Kidney epithelial cell (primary cell): ENCODE measurements around the gene SYT15. TPM values are rescaled to one million over a fixed set of nuclear protein-coding genes. Genes with fewer than 3 reads are reported as not detected.
A peak's percentile ranks its signal among the peaks of the same experiment; 100 is the strongest.

Experiments
- DNase-seq: peaks from one replicate; pipeline ENCODE4 v3.0.0-alpha.2; 2010; ENCODE audit warnings: low read depth
- H3K27me3 ChIP-seq: 2 replicates; pipeline ENCODE4 v1.6.0; 2011; ENCODE audit warnings: low read length; ENCODE audit not compliant: control insufficient read depth, insufficient read depth
- H3K36me3 ChIP-seq: 2 replicates; pipeline ENCODE4 v1.5.1; 2011; ENCODE audit warnings: low read length; ENCODE audit not compliant: control insufficient read depth, insufficient read depth
- H3K4me3 ChIP-seq: 2 replicates; pipeline ENCODE4 v1.5.1; 2011; ENCODE audit warnings: low read depth, mild to moderate bottlenecking, control low read depth, low read length
- CTCF ChIP-seq: IDR thresholded peaks from 2 replicates; pipeline ENCODE4 v1.5.1; 2011; ENCODE audit warnings: mild to moderate bottlenecking, moderate library complexity, low read length, control low read depth, inconsistent platforms; ENCODE audit not compliant: insufficient read depth, poor library complexity, severe bottlenecking
- total RNA-seq: library from RNA; depleted of rRNA; stranded (reverse); fragments of >200 nt; gene quantifications from 2 replicates; pipeline ENCODE4 v1.2.3, GENCODE V29; 2015

The SYT15 gene
- total RNA-seq, 1 donor from 2014 or later: 0.17 TPM

DNA sequence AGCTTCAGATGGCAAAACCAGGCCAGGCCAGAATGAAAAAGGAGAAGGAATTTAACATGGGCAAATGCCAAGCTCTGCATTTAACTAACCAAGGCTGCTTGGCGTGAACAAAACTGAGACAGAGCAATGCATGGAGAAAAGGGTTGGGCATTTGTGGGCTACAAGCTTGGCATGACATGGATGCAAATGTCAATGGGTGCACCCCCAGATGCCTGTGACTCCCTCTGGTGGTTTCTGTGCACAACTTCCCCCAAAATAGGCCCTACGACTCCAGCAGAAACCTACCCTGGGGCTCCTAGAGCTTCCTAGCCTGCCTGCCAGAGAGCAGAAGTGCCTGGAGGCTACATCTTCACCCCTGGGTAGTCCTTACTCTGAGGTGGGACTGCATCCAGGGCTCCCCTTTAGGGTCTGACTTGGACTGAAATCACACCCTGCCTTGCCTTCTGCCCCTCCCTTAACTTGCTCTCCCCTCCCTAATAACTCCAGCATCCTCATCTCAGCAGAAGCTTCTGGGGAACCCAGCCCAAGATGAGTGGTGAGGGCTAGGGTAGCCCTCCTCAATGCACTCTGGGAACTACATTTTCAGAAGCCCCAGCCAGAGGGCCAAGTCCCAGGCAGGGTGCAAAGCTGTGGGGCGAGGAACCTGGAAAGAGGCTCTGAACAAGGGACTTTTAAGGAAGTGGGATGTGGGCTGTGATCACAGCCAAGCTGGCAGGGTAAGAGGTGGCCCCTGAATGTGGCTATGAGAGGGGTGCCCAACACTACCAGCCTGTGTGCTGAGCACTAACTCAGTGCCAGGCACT, 33.7 kb upstream of the SYT15 start:
- DNase-seq: no peak
- H3K36me3 ChIP-seq: no peaks in the 10 kb centered on the region
- peak; percentile 28 for TF ChIP-seq CTCF
- no peak overlapping the region for H3K4me3 ChIP-seq
- H3K27me3 ChIP-seq: peaks cover 11% of the 10 kb centered on the region

DNA sequence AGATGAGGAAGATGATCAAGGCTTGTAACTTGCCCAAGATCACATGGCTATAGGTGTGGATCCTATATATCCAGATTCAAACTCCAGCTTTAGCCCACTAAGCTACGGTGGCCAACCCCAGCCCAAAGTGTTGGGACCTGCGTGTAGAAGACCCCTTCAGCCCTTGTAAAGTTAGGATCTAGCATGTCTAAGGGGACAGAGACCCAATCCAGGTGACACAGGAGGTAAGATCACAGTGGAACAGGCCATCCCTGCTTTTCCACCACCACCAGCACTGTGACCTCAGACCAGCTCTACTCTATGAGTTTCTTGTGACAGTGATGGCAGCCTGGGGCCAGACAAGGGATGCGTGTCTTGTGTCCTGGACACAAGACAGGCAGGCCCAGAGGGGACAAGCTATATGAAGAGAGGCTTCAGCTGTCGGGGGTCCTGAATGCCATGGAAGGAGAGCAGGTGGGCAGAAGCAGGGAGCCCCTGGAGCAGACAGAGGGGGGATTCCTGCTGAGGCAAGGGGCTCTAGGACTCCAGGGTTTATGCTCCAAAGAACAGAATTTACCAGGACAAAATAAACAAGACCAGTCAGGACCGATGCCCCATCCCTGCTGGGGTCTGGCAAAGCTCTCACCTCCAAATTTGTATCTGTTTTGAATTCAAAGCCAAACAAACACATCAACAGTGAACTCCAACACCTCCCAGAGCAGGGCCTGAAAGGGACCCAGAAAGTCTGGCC, 32.9 kb upstream of the SYT15 start:
- Histone ChIP-seq H3K27me3 (peaks cover 9% of the 10 kb centered on the region), H3K4me3 (no peak overlapping the region), H3K36me3 (no peaks in the 10 kb centered on the region)
- DNase-seq: no peak
- no peak for TF ChIP-seq CTCF

- Histone ChIP-seq H3K27me3 (peaks cover 8% of the 10 kb centered on the region), H3K36me3 (no peaks in the 10 kb centered on the region), H3K4me3 (no peak overlapping the region)
- no peak for DNase-seq
- no peak for TF ChIP-seq CTCF
Measured at GRCh38 chr10:46546591-46547540, 32.1 kb upstream of the SYT15 start.

- Histone ChIP-seq H3K27me3 (peaks cover 4% of the 10 kb centered on the region), H3K4me3 (no peak overlapping the region)
- no peak for TF ChIP-seq CTCF
Measured at GRCh38 chr10:46547541-46548497, 31.1 kb upstream of the SYT15 start.

More at GRCh38 chr10:46547541-46548497, 31.1 kb upstream of the SYT15 start:
- no peaks in the 10 kb centered on the region for H3K36me3 ChIP-seq
- DNase-seq: no peak
